ENCODE results near the gene NKAIN2. TPM values are rescaled to one million over a fixed set of nuclear protein-coding genes. Genes with fewer than 3 reads are reported as not detected.

The NKAIN2 gene
- total and polyA plus RNA-seq, 8 donors = 0.02 to 0.09 TPM; not detected in 6

DNA sequence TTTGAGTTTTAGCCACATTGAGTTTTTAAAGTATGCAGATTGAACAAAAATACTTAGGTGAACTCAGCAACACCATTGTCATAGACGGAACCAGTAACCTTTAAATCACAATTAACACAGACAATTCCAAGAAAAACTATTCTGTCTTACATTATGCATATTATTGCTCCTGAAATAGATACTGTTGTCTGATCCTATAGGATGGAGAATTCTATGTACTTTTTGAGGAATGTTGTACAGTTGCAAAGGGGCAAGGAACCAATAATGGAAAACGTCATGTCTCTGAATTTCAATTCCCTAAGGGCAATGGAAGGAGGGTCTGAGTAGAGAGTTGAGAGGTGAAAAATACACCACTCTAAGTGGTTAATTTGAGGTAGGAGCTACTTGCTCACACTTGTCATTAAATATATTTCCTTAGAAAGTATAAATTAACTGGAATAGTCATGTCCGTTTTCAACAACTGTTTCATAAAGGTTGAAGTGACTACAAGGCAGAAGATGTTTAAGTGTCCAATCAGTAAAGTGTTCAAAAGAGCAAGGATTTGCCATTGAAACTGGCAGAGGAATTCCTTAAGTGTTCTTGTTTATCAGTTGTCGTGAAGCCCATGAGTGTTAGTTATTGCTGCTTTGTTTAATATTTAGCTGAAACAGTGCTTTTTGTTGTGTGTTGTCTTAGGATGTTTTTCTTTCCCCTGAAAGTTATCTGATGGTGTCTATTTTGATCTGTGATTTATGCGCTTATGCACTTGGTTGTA is 1.3 kb downstream of the NKAIN2 start:
- no peak overlapping the region for H3K27ac ChIP-seq
- 30 to 40% methylated on average over 5 of the region's 5 CpGs for WGBS, 2 donors
- no peaks in the 10 kb centered on the region for H3K4me1 ChIP-seq
- ATAC-seq = no peak
- H3K36me3 ChIP-seq = no peaks in the 10 kb centered on the region
- H3K4me3 ChIP-seq = no peak overlapping the region
- no peak for FAIRE-seq
- peaks cover 0 to 50% (median 8%) of the 10 kb centered on the region in 4 donors for H3K27me3 ChIP-seq
- no peak for DNase-seq
- TF ChIP-seq, protein P1, sequence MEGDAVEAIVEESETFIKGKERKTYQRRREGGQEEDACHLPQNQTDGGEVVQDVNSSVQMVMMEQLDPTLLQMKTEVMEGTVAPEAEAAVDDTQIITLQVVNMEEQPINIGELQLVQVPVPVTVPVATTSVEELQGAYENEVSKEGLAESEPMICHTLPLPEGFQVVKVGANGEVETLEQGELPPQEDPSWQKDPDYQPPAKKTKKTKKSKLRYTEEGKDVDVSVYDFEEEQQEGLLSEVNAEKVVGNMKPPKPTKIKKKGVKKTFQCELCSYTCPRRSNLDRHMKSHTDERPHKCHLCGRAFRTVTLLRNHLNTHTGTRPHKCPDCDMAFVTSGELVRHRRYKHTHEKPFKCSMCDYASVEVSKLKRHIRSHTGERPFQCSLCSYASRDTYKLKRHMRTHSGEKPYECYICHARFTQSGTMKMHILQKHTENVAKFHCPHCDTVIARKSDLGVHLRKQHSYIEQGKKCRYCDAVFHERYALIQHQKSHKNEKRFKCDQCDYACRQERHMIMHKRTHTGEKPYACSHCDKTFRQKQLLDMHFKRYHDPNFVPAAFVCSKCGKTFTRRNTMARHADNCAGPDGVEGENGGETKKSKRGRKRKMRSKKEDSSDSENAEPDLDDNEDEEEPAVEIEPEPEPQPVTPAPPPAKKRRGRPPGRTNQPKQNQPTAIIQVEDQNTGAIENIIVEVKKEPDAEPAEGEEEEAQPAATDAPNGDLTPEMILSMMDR (IDR thresholded peaks at IDR 0.05) = no peak
- H3K9me3 ChIP-seq = no peaks in the 10 kb centered on the region
- intact Hi-C loops (cut with DNase I) = no loop called here

DNA sequence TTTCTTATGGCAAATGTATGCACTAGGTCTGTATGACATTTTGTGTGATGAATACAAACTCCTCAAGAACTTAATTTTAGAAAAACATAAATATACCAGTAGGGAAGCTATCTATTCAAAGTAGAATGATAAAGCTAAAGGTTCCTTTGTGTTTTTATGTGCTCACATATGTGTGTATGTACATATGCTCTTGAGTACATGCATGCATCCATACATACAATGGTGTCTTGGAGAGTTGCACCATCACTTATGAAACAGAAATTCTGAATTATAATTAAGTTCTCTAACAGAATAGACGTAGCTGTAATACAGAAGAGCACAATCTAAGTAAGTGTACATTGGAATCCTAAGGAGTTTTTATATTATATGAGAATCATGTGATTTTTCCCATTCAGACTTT is 2.3 kb downstream of the NKAIN2 start:
- TF ChIP-seq, protein P1 (IDR thresholded peaks at IDR 0.05) = no peak
- DNase-seq (no peak), ATAC-seq (no peak), FAIRE-seq (no peak)
- peaks cover 0 to 52% (median 8%) of the 10 kb centered on the region in 4 donors for H3K27me3 ChIP-seq
- H3K4me3 ChIP-seq = no peak overlapping the region
- no peaks in the 10 kb centered on the region for H3K9me3 ChIP-seq
- intact Hi-C loops (cut with DNase I) = no loop called here
- H3K36me3 ChIP-seq = no peaks in the 10 kb centered on the region
- H3K4me1 ChIP-seq = no peaks in the 10 kb centered on the region
- no peak overlapping the region for H3K27ac ChIP-seq
- 38 to 40% methylated on average over 1 of the region's 1 CpG for WGBS, 2 donors

DNA sequence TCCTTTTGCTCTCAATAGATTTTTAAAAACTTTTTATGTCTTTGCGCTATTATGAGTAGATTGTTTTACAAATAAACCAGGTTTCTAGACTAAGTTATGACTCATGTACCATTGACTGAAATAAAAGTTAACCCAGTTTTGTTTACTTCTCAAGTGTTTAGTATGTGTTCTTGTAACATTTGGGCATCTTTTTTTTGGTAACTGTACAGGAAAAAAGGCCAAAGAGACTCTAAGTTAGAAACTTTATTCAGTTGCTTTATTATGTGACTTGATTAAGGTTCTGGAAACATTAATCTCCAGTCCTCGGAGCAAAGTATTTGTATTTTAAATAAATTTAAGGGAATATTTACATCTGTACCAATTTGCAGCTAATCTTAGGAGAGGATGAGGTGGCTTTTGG is 2.9 kb downstream of the NKAIN2 start:
- Histone ChIP-seq H3K4me3 (no peak overlapping the region), H3K36me3 (no peaks in the 10 kb centered on the region), H3K4me1 (no peaks in the 10 kb centered on the region), H3K27me3 (peaks cover 0 to 48% (median 8%) of the 10 kb centered on the region in 4 donors), H3K27ac (no peak overlapping the region), H3K9me3 (no peaks in the 10 kb centered on the region)
- intact Hi-C loops (cut with DNase I) = no loop called here
- WGBS, 2 donors = 60 to 69% methylated on average over 2 of the region's 2 CpGs
- DNase-seq (no peak), FAIRE-seq (no peak), ATAC-seq (no peak)
- TF ChIP-seq, protein P1 (IDR thresholded peaks at IDR 0.05) = no peak

DNA sequence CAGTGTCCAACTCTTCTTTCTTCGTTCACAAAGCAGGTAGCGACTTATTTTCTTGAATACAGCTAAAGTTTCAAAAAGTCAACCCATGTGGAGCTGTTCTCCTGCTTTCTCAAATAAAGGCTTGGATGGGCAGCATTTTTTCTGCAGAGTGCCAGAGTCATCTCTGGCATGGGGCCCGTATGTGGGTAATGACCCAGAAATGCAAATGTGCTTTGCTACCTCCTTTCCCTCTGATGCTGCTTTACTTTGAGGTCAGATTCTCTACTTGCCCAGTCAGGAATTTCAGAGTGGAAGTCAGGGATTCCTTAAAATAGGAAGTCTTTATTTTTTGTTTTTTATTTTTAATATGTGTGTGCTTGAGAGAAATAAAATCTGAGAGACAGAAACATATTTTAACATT is 4.9 kb downstream of the NKAIN2 start:
- no peaks in the 10 kb centered on the region for H3K9me3 ChIP-seq
- H3K27ac ChIP-seq = no peak overlapping the region
- ATAC-seq (no peak), FAIRE-seq (no peak), DNase-seq (no peak)
- no peaks in the 10 kb centered on the region for H3K36me3 ChIP-seq
- H3K4me1 ChIP-seq = no peaks in the 10 kb centered on the region
- WGBS, 2 donors = 63% methylated on average over 3 of the region's 3 CpGs
- TF ChIP-seq, protein P1 (IDR thresholded peaks at IDR 0.05) = no peak
- no peak overlapping the region for H3K4me3 ChIP-seq
- intact Hi-C loops (cut with DNase I) = no loop called here
- H3K27me3 ChIP-seq = peaks cover 0 to 48% (median 8%) of the 10 kb centered on the region in 4 donors

DNA sequence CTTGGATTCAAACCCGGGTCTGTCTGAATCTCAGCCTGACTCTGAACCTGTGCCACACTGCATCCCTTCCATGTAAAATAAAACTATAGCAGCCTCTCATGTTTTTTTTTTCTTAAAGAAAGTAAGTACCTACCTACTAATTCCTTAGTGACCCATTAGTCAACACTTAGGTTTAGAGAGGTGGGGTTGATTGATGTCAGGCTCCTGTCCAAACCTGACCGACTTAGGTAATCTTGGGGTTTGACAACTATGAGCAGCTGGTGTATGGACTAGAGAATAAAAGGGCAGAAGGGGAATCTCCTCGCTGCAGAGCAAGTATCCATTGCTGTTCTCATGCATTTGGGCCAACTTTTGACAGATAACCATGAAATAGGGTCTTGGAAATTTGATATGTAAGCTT is 6.5 kb downstream of the NKAIN2 start:
- H3K36me3 ChIP-seq = no peaks in the 10 kb centered on the region
- intact Hi-C loops (cut with DNase I) = no loop called here
- H3K27me3 ChIP-seq = peaks cover 0 to 35% (median 4%) of the 10 kb centered on the region in 4 donors
- WGBS, 2 donors = 67 to 73% methylated on average over 3 of the region's 3 CpGs
- H3K9me3 ChIP-seq = no peaks in the 10 kb centered on the region
- H3K27ac ChIP-seq = no peak overlapping the region
- no peak overlapping the region for H3K4me3 ChIP-seq
- ATAC-seq = no peak
- FAIRE-seq = no peak
- no peaks in the 10 kb centered on the region for H3K4me1 ChIP-seq
- DNase-seq = no peak
- TF ChIP-seq, protein P1 (IDR thresholded peaks at IDR 0.05) = no peak
